Measurements from ENCODE around the gene RCAN1.

Gene RCAN1

GRCh38 chr21:34544032-34544496, 70.8 kb downstream of the RCAN1 start:
- DNase-seq (ENCODE audit: low read depth in 1 of 2, low spot score in 1 of 2): peak in 1 of 2 donors; percentile 7

DNA sequence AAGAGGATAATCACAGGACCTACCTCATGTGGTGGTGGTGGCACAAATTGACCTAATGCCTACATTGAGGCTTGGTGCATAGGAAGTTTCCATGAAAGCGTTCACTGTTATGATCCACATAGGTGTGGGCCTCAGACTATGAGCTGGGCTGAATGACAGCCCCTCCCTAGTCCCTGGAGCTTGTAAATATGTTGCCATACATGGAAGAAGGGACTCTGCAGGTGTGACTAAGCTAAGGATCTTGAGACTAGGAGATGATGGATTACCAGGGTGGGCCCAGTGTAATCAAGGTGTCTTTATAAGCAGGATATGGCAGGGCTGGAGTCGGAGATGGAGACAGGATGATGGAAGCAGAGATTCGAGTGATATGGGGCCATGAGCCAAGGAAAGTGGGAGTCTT, 71.9 kb downstream of the RCAN1 start:
- no peak for DNase-seq (ENCODE audit: low read depth in 1 of 2, low spot score in 1 of 2)

GRCh38 chr21:34540206-34540605, 74.7 kb downstream of the RCAN1 start:
- DNase-seq (ENCODE audit: low read depth in 1 of 2, low spot score in 1 of 2): no peak

- no peak for DNase-seq (ENCODE audit: low read depth in 1 of 2, low spot score in 1 of 2)
These were observed 77.1 kb downstream of the RCAN1 start for GRCh38 chr21:34537838-34538237.

DNA sequence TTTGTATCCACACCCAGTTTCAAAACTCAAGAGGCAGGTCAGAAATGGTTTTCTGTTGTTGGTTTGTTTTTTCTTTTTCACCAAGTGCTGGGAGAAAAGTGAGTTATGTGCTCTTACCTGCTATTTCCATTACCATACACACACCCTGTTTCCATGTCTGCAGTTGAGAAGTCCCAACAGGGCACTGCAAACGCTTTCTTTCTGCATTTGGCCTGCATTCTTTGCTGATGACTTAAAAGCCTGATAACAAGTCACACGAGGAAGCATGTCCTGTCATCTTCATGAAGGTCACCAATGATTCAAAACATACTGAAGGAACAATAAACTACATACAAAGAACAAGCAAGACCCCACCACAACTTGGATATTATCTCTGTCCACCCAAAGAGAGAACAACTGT, 78.1 kb downstream of the RCAN1 start:
- no peak for DNase-seq (ENCODE audit: low read depth in 1 of 2, low spot score in 1 of 2)

- no peak for DNase-seq (ENCODE audit: low read depth in 1 of 2, low spot score in 1 of 2)
These were observed 78.6 kb downstream of the RCAN1 start for GRCh38 chr21:34536311-34536710.

DNA sequence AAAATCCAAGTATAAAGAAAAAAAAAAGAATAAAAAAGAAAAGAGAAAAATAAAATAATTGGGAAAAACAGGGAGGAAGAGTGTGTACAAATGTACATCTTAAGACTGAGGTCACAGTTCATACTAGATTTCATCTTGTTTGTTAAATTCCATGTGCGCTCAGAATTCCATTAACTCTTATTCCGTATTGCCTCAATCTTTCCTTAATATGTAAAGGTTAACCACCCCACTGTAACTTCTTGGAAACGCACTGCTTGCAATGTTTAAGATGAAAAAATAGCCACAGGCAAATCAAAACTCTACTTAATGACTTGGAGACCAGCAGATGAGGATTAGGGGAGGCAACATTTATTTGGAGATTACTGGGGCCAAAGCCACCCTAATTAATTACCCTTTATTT, 79.0 kb downstream of the RCAN1 start:
- DNase-seq (ENCODE audit: low read depth in 1 of 2, low spot score in 1 of 2): no peak

GRCh38 chr21:34534522-34534921, 80.4 kb downstream of the RCAN1 start:
- DNase-seq (ENCODE audit: low read depth in 1 of 2, low spot score in 1 of 2): no peak

DNA sequence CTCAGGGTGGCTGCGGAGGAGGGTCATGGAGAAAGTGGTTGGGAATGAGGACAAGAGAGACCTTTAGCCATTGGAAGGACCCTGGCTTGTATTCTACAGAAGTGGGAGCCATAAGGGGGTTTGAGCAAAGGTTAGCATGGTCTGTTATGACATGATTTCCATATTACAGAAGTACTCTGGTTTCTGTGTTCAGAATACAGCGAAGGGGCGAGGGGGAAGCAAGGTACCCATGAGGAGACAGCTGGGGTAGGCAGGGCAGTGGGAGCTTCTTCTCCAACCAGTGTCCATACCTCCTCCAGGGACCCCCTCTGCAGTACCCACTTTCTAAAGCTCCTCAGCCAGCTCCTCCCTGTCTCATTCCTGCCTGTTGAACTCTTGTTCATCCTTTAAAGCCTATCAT, 81.0 kb downstream of the RCAN1 start:
- DNase-seq (ENCODE audit: low read depth in 1 of 2, low spot score in 1 of 2): no peak

DNA sequence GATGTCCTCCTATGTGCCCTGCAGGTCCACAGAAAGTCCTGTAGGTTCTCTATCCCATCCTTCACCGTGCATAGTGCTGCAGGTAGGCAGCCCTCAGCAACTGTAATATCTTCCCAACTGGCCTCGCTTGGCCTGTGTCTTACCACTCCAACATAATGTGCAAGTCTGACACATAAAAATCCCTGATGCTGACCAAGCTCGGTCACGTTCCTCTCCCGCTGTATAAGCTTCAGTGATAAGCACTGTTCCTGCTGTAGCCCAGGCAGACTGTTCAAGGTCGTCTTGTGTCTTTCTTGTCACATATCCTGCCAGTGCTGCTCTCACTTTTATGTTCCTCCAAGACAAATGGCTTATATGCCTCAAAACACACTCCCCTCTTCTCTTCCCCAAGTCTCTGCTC, 83.5 kb downstream of the RCAN1 start:
- no peak for DNase-seq (ENCODE audit: low read depth in 1 of 2, low spot score in 1 of 2)

DNA sequence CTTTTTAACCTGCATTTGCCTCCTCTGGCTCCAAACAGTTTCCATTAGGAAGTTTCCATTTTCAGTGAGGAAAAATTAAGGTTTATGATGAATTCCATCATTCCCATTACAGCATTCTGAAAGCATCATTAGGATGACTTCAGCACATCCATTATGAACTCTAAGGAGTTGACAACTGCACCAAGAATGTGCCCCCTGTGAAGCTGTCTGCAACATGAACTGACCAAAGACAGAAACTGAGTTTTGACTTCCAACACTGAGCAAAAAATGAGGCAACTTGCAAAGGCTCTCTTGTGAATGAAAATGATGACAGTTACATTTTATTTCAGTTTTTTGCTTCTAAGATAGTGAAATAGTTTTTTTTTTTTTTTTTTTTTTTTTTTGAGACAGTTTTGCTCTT, 84.7 kb downstream of the RCAN1 start:
- no peak for DNase-seq (ENCODE audit: low read depth in 1 of 2, low spot score in 1 of 2)

- DNase-seq (ENCODE audit: low read depth in 1 of 2, low spot score in 1 of 2): no peak
These were observed 86.8 kb downstream of the RCAN1 start for GRCh38 chr21:34528131-34528561.

GRCh38 chr21:34526618-34527290, 88.2 kb downstream of the RCAN1 start:
- DNase-seq (ENCODE audit: low read depth in 1 of 2, low spot score in 1 of 2): no peak

- DNase-seq (ENCODE audit: low read depth in 1 of 2, low spot score in 1 of 2): no peak
These were observed 88.7 kb downstream of the RCAN1 start for GRCh38 chr21:34526241-34526617.

DNA sequence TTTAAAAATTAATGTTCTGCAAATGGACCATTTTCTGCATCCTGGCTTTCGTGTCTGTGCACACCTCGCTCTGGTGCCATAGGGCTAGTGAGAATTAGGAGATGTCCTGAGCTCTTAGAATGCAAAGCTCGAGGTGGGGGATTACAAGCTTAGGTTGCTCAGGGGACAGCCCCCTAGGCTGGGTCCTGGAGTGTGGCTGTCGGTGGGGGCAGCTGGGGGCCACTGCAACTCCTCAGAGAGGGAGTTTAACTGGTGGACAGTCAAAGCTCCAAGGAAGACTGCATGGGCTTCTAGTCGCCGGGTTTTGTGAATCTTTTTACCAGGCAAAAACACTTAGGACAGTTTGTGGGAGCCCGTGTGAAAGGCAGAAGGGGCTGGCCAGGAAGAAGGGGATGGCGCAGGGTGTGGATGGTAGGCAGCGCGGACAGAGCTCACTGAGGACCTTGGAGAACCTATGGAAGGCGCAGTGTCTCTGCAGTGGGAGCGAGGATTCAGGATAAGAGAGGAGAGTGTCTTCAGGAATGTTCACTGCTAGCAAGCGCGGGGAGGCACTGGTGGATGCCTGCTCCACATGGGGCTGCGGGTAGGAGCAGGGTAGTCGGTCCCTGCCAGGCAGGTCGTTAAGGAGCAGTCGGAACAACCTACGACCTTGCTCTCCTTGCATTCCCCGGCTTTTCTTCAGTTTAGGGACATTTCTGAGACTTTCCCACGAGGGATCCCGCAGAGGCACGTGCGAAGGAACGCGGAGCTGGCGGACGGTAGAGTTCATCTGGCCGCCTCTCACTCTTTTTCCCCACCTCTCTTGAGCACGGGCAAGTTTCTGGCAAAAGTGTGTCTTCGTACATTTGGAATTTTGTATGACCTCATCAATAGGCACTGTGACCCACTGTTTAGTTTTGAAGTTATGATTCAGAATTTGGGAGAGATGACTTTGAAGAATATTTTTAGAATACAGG, 90.0 kb downstream of the RCAN1 start:
- DNase-seq (ENCODE audit: low read depth in 1 of 2, low spot score in 1 of 2): no peak

DNA sequence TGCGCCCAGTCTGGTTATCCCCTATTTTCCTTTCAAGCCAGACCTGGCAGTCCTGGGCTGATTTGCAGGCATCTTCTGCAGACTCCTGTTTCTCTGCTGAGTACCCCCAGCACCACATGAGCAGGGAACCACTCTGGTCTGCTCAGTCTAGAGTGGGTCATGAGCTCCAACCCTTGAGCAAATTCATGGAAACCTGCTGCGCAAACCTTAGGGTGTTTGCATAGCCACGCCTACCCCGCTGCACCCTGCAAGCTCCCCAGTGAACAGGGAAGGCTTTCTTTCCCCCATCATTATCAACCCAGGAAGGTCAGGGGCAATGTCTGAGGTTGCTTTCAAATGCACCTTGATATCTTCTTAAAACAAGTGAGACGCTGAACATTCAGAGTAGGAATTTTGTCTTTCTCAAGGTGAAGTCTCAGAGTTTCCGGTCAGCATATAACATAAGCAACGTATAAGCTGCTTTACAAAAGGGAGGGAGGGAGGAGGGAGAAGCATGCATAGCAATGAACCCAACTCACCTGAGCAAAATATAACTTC, 91.8 kb downstream of the RCAN1 start:
- DNase-seq (ENCODE audit: low read depth in 1 of 2, low spot score in 1 of 2): no peak

GRCh38 chr21:34522284-34522683, 92.6 kb downstream of the RCAN1 start:
- no peak for DNase-seq (ENCODE audit: low read depth in 1 of 2, low spot score in 1 of 2)

DNA sequence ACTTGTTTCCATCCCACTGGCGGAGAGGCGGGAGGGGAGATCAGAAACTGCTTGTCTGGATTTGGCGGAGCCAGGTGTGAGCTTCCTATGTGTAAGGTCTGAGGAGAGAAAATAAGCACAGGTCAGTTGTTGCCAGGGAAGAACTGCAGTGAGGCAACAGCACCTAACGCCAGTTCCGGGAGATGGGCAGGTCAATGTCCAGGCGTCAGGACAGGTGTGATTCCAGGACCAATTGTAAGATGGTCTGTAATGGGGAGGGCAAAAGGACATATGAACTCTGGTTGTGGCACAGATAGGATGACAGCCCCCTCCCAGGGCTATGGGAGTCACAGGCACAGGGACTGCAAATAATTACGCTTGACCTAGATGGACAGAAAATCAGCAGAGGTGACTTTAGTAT, 93.4 kb downstream of the RCAN1 start:
- no peak for DNase-seq (ENCODE audit: low read depth in 1 of 2, low spot score in 1 of 2)

- DNase-seq (ENCODE audit: low read depth in 1 of 2, low spot score in 1 of 2): no peak
These were observed 94.0 kb downstream of the RCAN1 start for GRCh38 chr21:34520764-34521508.

DNA sequence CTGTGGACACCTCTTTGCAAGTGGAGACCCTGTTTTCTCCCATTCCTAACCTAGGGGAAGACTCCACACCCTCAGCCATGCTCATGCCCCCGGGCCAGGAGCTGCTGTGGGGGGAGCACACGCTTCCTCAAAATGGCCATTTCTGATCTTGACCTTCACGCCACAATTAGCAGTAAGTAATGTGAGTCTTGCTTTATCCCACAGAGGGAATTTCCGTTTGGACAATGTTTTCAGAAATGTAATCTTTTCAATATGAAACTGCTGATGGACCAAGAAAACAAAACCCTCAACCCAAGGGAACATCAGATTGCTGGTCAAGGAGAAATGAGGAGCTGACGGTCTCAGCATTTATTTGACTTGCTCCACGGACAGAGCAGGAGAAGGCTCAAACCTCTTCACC, 94.6 kb downstream of the RCAN1 start:
- DNase-seq (ENCODE audit: low read depth in 1 of 2, low spot score in 1 of 2): no peak

DNA sequence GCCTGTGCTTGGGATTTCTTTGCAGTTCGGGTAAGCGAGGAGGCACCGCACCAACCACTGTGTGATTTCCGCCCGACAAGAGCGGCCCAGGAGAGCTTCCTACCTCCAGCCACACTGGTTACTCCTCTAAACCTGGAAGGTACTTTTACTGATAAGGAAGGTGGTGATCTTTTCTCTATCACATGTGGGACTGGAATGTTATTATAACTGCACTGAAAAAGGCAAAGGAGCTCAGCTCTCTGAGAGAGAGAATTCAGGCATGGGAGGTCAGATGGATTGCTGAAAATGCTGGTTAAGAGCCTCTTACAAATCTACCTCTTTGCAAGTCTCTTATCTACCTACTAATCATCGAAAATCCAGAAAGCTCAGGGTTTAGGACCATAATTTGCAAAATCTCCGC, 95.2 kb downstream of the RCAN1 start:
- no peak for DNase-seq (ENCODE audit: low read depth in 1 of 2, low spot score in 1 of 2)

Measured in activated T-helper 1 cell treated with anti-CD3 and anti-CD28 coated beads, Interleukin-2, amount 50 U/mL, for 16 hours (primary cell).